ENCODE results near the gene GDNF. TPM values are rescaled to one million over a fixed set of nuclear protein-coding genes. Genes with fewer than 3 reads are reported as not detected.
A peak's percentile ranks its signal among the peaks of the same experiment; 100 is the strongest.

The GDNF gene
- total RNA-seq, 4 donors from 2014 or later: 0.10 to 0.80 (median 0.39) TPM

DNA sequence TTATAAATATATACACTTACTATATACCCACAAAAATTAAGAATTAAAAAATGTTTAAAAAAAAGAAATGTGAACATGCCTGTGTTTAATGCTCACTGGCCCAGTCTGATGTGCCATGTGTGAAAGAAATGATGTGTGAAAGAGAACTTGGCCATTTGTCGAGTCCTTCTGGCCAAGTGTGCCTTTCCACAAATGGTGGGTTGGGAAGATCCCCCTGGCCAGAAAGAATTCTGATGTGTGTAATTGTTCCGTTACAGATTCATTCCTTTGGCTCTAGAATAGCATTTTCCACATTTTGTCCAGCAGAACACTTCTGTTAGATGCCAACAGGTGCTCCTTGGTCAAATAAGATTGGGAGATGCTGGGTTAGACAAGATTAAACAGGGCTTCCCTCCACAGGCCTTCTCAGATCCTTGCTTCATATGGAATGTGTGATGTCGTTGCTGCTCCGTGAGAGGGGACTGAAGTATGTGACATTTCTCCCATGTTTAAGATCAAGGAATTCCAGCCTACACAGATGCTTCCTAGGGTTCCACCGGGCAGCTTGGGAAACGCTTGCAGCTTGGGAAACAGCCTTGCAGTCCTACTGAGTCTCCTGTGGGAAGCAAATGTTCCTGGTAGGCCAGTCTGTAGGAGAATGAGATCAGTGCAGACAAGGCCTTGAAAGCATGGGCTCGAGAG lies 32.1 kb downstream of the GDNF start:
- peak in 1 of 2 donors; percentile 40 for DNase-seq (ENCODE audit: low spot score in 2 of 2)
- TF ChIP-seq, protein P1, sequence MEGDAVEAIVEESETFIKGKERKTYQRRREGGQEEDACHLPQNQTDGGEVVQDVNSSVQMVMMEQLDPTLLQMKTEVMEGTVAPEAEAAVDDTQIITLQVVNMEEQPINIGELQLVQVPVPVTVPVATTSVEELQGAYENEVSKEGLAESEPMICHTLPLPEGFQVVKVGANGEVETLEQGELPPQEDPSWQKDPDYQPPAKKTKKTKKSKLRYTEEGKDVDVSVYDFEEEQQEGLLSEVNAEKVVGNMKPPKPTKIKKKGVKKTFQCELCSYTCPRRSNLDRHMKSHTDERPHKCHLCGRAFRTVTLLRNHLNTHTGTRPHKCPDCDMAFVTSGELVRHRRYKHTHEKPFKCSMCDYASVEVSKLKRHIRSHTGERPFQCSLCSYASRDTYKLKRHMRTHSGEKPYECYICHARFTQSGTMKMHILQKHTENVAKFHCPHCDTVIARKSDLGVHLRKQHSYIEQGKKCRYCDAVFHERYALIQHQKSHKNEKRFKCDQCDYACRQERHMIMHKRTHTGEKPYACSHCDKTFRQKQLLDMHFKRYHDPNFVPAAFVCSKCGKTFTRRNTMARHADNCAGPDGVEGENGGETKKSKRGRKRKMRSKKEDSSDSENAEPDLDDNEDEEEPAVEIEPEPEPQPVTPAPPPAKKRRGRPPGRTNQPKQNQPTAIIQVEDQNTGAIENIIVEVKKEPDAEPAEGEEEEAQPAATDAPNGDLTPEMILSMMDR (IDR thresholded peaks at IDR 0.05): no peak
- TF ChIP-seq POLR2A (IDR thresholded peaks at IDR 0.05): no peak
- 88 to 91% methylated on average over 7 of the region's 7 CpGs for WGBS, 2 donors
- intact Hi-C loops (cut with DNase I; ENCODE audit: low total_unique reads): no loop called here
- H3K4me3 ChIP-seq (ENCODE audit: low read depth, poor library complexity, severe bottlenecking): no peak overlapping the region

DNA sequence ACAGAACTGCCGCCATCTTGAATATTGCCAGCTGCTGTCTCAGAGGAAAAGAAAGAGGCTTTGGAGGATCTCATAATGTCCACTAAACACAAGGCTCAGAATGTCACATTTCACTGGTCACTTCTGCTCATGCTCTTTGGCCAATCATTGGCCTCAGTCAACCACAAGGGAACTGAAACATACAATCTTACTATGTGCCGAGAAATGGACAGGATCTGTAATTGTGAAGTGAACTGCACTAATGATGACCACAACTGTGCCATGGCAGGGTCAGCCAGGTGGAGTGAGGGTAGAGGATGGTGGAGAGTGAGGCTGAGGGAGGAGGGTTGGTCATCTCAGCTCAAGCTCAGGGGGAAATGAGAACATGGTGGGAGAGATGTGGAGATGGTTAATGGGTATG lies 32.8 kb downstream of the GDNF start:
- DNase-seq (ENCODE audit: low spot score in 2 of 2): peak in 1 of 2 donors; percentile 31
- intact Hi-C loops (cut with DNase I; ENCODE audit: low total_unique reads): no loop called here
- H3K4me3 ChIP-seq (ENCODE audit: low read depth, poor library complexity, severe bottlenecking): no peak overlapping the region
- TF ChIP-seq, protein P1 (IDR thresholded peaks at IDR 0.05): no peak
- no peak for TF ChIP-seq POLR2A (IDR thresholded peaks at IDR 0.05)
- WGBS, 2 donors: 94 to 100% methylated on average over 2 of the region's 2 CpGs

GRCh38 chr5:37806476-37806875 lies 33.4 kb downstream of the GDNF start:
- no peak overlapping the region for H3K4me3 ChIP-seq (ENCODE audit: low read depth, poor library complexity, severe bottlenecking)
- no peak for TF ChIP-seq POLR2A (IDR thresholded peaks at IDR 0.05)
- TF ChIP-seq, protein P1 (IDR thresholded peaks at IDR 0.05): no peak
- intact Hi-C loops (cut with DNase I; ENCODE audit: low total_unique reads): no loop called here
- peak in 1 of 2 donors; percentile 15 for DNase-seq (ENCODE audit: low spot score in 2 of 2)
- WGBS, 2 donors: 63 to 68% methylated on average over 8 of the region's 8 CpGs

GRCh38 chr5:37806016-37806415 lies 33.8 kb downstream of the GDNF start:
- no peak overlapping the region for H3K4me3 ChIP-seq (ENCODE audit: low read depth, poor library complexity, severe bottlenecking)
- no peak for TF ChIP-seq POLR2A (IDR thresholded peaks at IDR 0.05)
- TF ChIP-seq, protein P1 (IDR thresholded peaks at IDR 0.05): no peak
- WGBS, 2 donors: 79 to 86% methylated on average over 12 of the region's 12 CpGs
- intact Hi-C loops (cut with DNase I; ENCODE audit: low total_unique reads): no loop called here
- DNase-seq (ENCODE audit: low spot score in 2 of 2): peak in 1 of 2 donors; percentile 43

GRCh38 chr5:37804401-37804800 lies 35.4 kb downstream of the GDNF start:
- no peak for TF ChIP-seq POLR2A (IDR thresholded peaks at IDR 0.05)
- TF ChIP-seq, protein P1 (IDR thresholded peaks at IDR 0.05): no peak
- 76 to 83% methylated on average over 2 of the region's 2 CpGs for WGBS, 2 donors

DNA sequence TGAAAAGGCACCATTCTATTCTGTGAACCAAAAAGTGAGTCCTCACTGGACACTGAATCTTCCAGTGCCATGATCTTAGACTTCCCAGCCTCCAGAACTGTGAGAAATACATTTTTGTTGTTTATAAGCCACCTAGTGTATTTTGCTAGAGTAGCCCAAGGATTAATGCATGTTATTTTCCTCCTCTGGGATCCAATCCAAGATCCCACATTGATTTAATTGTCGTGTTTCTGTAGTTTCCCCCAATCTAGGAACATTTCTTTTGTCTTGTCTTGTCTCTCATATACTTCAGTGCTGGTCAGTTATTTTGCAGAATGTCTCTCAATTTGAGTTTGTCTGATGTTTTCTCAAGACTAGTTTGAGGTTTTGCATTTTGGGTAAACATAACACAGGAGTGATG lies 36.4 kb downstream of the GDNF start:
- 14 to 32% methylated on average over 1 of the region's 1 CpG for WGBS, 2 donors
- TF ChIP-seq, protein P1 (IDR thresholded peaks at IDR 0.05): no peak
- TF ChIP-seq POLR2A (IDR thresholded peaks at IDR 0.05): no peak
- no peak overlapping the region for H3K4me3 ChIP-seq (ENCODE audit: low read depth, poor library complexity, severe bottlenecking)
- no peak for DNase-seq (ENCODE audit: low spot score in 2 of 2)
- intact Hi-C loops (cut with DNase I; ENCODE audit: low total_unique reads): no loop called here

More at GRCh38 chr5:37804401-37804800, 35.4 kb downstream of the GDNF start:
- H3K4me3 ChIP-seq (ENCODE audit: low read depth, poor library complexity, severe bottlenecking): no peak overlapping the region
- intact Hi-C loops (cut with DNase I; ENCODE audit: low total_unique reads): no loop called here
- DNase-seq (ENCODE audit: low spot score in 2 of 2): no peak

Measured in lower leg skin (tissue), 4 donors.